Mesendoderm (in vitro differentiated cells): ENCODE results near the gene CATSPERZ.

Experiments
- DNase-seq: peaks from one replicate; pipeline ENCODE4 v3.0.0; 2013
- H2AK5ac ChIP-seq: 2 replicates; pipeline ENCODE4 v1.6.1; 2013; ENCODE audit warnings: low read length, inconsistent platforms
- H2BK120ac ChIP-seq: 2 replicates; pipeline ENCODE4 v1.6.1; 2013; ENCODE audit warnings: low read depth, mild to moderate bottlenecking, low read length, moderate library complexity, mixed read lengths
- H2BK15ac ChIP-seq: replicated peaks from 2 replicates; pipeline ENCODE4 v1.6.1; 2013; ENCODE audit warnings: low read depth, mild to moderate bottlenecking, moderate library complexity
- H2BK5ac ChIP-seq: 2 replicates; pipeline ENCODE4 v1.6.1; 2013; ENCODE audit warnings: low read length, inconsistent platforms
- H3K18ac ChIP-seq: 2 replicates; pipeline ENCODE4 v1.6.1; 2013; ENCODE audit warnings: mild to moderate bottlenecking, low read length, mixed read lengths
- H3K23ac ChIP-seq: one replicate; pipeline ENCODE4 v1.6.1; 2013; ENCODE audit warnings: low read length
- H3K27ac ChIP-seq: 2 replicates; pipeline ENCODE4 v1.5.1; 2013; ENCODE audit warnings: low read depth, mild to moderate bottlenecking, inconsistent platforms, low read length, moderate library complexity
- H3K27me3 ChIP-seq: 2 replicates; pipeline ENCODE4 v1.6.1; 2013; ENCODE audit warnings: low read length, control low read depth, mild to moderate bottlenecking, inconsistent platforms; ENCODE audit not compliant: insufficient read depth, poor library complexity
- H3K36me3 ChIP-seq: 2 replicates; pipeline ENCODE4 v1.6.1; 2013; ENCODE audit warnings: low read length, inconsistent platforms; ENCODE audit not compliant: control insufficient read depth, insufficient read depth
- H3K4ac ChIP-seq: one replicate; pipeline ENCODE4 v1.6.1; 2013; ENCODE audit warnings: low read depth, mild to moderate bottlenecking, low read length, moderate library complexity
- H3K4me1 ChIP-seq: 2 replicates; pipeline ENCODE4 v1.6.1; 2013; ENCODE audit warnings: low read depth, low read length, inconsistent platforms; ENCODE audit not compliant: control insufficient read depth
- H3K4me2 ChIP-seq: 2 replicates; pipeline ENCODE4 v1.6.1; 2013; ENCODE audit warnings: low read length
- H3K4me3 ChIP-seq: 2 replicates; pipeline ENCODE4 v1.5.1; 2013; ENCODE audit warnings: mild to moderate bottlenecking, low read length
- H3K56ac ChIP-seq: one replicate; pipeline ENCODE4 v1.6.1; 2013; ENCODE audit warnings: low read length
- H3K79me1 ChIP-seq: 2 replicates; pipeline ENCODE4 v1.6.1; 2013; ENCODE audit warnings: low read length, inconsistent platforms
- H3K79me2 ChIP-seq: 2 replicates; pipeline ENCODE4 v1.6.1; 2013; ENCODE audit warnings: mild to moderate bottlenecking, low read length; ENCODE audit not compliant: control insufficient read depth, insufficient read depth
- H3K9ac ChIP-seq: 2 replicates; pipeline ENCODE4 v1.6.1; 2013; ENCODE audit warnings: low read length, inconsistent platforms
- H4K5ac ChIP-seq: one replicate; pipeline ENCODE4 v1.6.1; 2013; ENCODE audit warnings: low read length
- H4K8ac ChIP-seq: one replicate; pipeline ENCODE4 v1.6.1; 2013; ENCODE audit warnings: low read depth, mild to moderate bottlenecking, control low read depth, low read length, moderate library complexity
- WGBS: extraction: QIAGEN DNeasy Blood & Tissue Kit; methylation state at CpG from one replicate; pipeline ENCODE4 v1.1.7; 2013; ENCODE audit warnings: low lambda C conversion rate, missing lambda C conversion rate; ENCODE audit not compliant: insufficient coverage; ENCODE audit errors: extremely low coverage; 5-methylcytosine and 5-hydroxymethylcytosine counted together

Gene CATSPERZ

GRCh38 chr11:64342869-64343745 lies 42.9 kb downstream of the CATSPERZ start:
- Histone ChIP-seq H3K4me3 (no peak overlapping the region), H3K56ac (no peak overlapping the region), H2AK5ac (no peak overlapping the region), H2BK120ac (no peak overlapping the region), H4K8ac (no peak overlapping the region), H2BK5ac (no peak overlapping the region), H2BK15ac (no peak overlapping the region), H3K4me2 (no peak overlapping the region), H3K18ac (no peak overlapping the region), H3K4ac (no peak overlapping the region), H3K27me3 (no peaks in the 10 kb centered on the region), H3K36me3 (no peaks in the 10 kb centered on the region), H4K5ac (no peak overlapping the region), H3K4me1 (peaks cover 5% of the 10 kb centered on the region), H3K23ac (no peak overlapping the region), H3K79me2 (no peaks in the 10 kb centered on the region), H3K27ac (no peak overlapping the region), H3K79me1 (no peaks in the 10 kb centered on the region), H3K9ac (no peak overlapping the region)
- no peak for DNase-seq
- no CpG with 5 or more reads among the region's 29 CpGs for WGBS

GRCh38 chr11:64343767-64344559 lies 43.8 kb downstream of the CATSPERZ start:
- Histone ChIP-seq H3K4me3 (no peak overlapping the region), H3K56ac (no peak overlapping the region), H3K79me1 (no peaks in the 10 kb centered on the region), H2BK5ac (no peak overlapping the region), H3K4ac (no peak overlapping the region), H3K27me3 (no peaks in the 10 kb centered on the region), H4K8ac (no peak overlapping the region), H3K79me2 (no peaks in the 10 kb centered on the region), H3K27ac (no peak overlapping the region), H3K9ac (no peak overlapping the region), H2BK15ac (no peak overlapping the region), H3K18ac (no peak overlapping the region), H3K4me1 (peaks cover 5% of the 10 kb centered on the region), H2BK120ac (no peak overlapping the region), H3K4me2 (no peak overlapping the region), H4K5ac (no peak overlapping the region), H3K36me3 (no peaks in the 10 kb centered on the region), H2AK5ac (no peak overlapping the region), H3K23ac (no peak overlapping the region)
- DNase-seq, result no peak
- no CpG with 5 or more reads among the region's 18 CpGs for WGBS

GRCh38 chr11:64344787-64345186 lies 44.6 kb downstream of the CATSPERZ start:
- Histone ChIP-seq H3K18ac (no peak overlapping the region), H3K36me3 (no peaks in the 10 kb centered on the region), H3K27me3 (no peaks in the 10 kb centered on the region), H2BK120ac (no peak overlapping the region), H3K4me2 (no peak overlapping the region), H3K23ac (no peak overlapping the region), H3K56ac (no peak overlapping the region), H3K79me1 (no peaks in the 10 kb centered on the region), H3K4me3 (no peak overlapping the region), H4K5ac (no peak overlapping the region), H2BK5ac (no peak overlapping the region), H3K27ac (no peak overlapping the region), H3K4me1 (peaks cover 5% of the 10 kb centered on the region), H3K9ac (no peak overlapping the region), H2AK5ac (no peak overlapping the region), H3K79me2 (no peaks in the 10 kb centered on the region), H3K4ac (no peak overlapping the region), H4K8ac (no peak overlapping the region), H2BK15ac (no peak overlapping the region)
- no peak for DNase-seq
- no CpG with 5 or more reads among the region's 28 CpGs for WGBS

- Histone ChIP-seq H3K9ac (no peak overlapping the region), H3K4ac (no peak overlapping the region), H2BK15ac (no peak overlapping the region), H3K36me3 (no peaks in the 10 kb centered on the region), H3K4me2 (no peak overlapping the region), H3K4me3 (no peak overlapping the region), H3K27me3 (no peaks in the 10 kb centered on the region), H3K4me1 (no peaks in the 10 kb centered on the region), H2BK120ac (no peak overlapping the region), H4K8ac (no peak overlapping the region), H3K23ac (no peak overlapping the region), H3K27ac (no peak overlapping the region), H3K56ac (no peak overlapping the region), H3K79me1 (no peaks in the 10 kb centered on the region), H3K18ac (no peak overlapping the region), H2BK5ac (no peak overlapping the region), H4K5ac (no peak overlapping the region), H3K79me2 (no peaks in the 10 kb centered on the region), H2AK5ac (no peak overlapping the region)
- no peak for DNase-seq
- WGBS, result no CpG with 5 or more reads among the region's 12 CpGs
Measured at GRCh38 chr11:64347193-64347867, 47.2 kb downstream of the CATSPERZ start.

GRCh38 chr11:64348383-64349024 lies 48.3 kb downstream of the CATSPERZ start:
- DNase-seq, result peak; percentile 54
- no peak overlapping the region for H3K4ac ChIP-seq

More at GRCh38 chr11:64348383-64349024, 48.3 kb downstream of the CATSPERZ start:
- no peaks in the 10 kb centered on the region for H3K79me1 ChIP-seq
- no peak overlapping the region for H2BK120ac ChIP-seq
- no peak overlapping the region for H3K4me2 ChIP-seq
- no peak overlapping the region for H2BK15ac ChIP-seq
- H3K27me3 ChIP-seq, result no peaks in the 10 kb centered on the region
- H3K36me3 ChIP-seq, result no peaks in the 10 kb centered on the region
- H3K79me2 ChIP-seq, result no peaks in the 10 kb centered on the region
- H4K5ac ChIP-seq, result no peak overlapping the region
- no peak overlapping the region for H2BK5ac ChIP-seq
- H3K18ac ChIP-seq, result no peak overlapping the region
- H3K9ac ChIP-seq, result no peak overlapping the region
- H3K4me1 ChIP-seq, result no peaks in the 10 kb centered on the region
- H3K23ac ChIP-seq, result no peak overlapping the region
- no CpG with 5 or more reads among the region's 14 CpGs for WGBS
- H4K8ac ChIP-seq, result no peak overlapping the region
- no peak overlapping the region for H3K27ac ChIP-seq
- H2AK5ac ChIP-seq, result no peak overlapping the region
- H3K4me3 ChIP-seq, result no peak overlapping the region
- H3K56ac ChIP-seq, result no peak overlapping the region
